NCI-H510A treated with DMSO at 0.1 percent for 48 hours (cell line): ENCODE results near the gene IGFBPL1.
"Not testable (repeated sequence)": the region's sequence is repeated elsewhere in the genome, so short reads cannot be mapped to it uniquely, and the experiment has no call there.

Experiments
- DNase-seq: peaks from one replicate; lab custom pipeline; 2025; lab: John Stamatoyannopoulos, UW

Gene IGFBPL1, protein sequence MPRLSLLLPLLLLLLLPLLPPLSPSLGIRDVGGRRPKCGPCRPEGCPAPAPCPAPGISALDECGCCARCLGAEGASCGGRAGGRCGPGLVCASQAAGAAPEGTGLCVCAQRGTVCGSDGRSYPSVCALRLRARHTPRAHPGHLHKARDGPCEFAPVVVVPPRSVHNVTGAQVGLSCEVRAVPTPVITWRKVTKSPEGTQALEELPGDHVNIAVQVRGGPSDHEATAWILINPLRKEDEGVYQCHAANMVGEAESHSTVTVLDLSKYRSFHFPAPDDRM

DNA sequence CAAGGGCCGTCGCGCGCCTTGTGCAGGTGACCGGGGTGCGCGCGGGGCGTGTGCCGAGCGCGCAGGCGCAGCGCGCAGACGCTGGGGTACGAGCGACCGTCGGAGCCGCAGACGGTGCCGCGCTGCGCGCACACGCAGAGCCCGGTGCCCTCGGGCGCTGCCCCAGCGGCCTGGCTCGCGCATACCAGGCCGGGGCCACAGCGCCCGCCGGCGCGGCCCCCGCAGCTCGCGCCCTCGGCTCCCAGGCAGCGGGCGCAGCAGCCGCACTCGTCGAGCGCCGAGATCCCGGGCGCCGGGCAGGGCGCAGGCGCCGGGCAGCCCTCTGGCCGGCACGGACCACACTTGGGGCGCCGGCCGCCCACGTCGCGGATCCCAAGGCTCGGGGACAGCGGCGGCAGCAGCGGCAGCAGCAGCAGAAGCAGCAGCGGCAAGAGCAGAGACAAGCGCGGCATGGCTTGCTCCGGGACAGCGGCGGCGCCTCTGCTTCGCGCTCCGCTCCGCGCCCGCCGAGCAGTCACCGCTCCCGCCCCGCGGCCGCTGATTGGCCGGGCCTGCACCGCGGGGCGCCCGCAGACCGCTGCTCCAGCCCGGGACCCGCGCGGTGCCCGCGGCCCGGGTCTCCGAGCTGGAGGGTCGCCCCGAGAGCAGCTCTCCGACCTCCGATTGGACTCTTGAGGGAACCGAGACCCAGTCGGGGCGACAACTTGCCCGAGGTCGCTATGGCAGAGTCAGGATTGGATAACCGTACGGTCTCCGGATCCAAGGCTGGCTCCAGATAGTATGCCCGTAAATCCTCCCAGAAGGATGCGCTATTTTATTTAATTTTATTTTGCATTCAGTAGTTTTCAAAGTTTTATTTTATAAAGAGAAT is at the start of gene IGFBPL1:
TSS of gene IGFBPL1 (minus strand) at position 482 of the 871 bp plus-strand sequence. CDS start at position 452, 30 bp downstream.
- DNase-seq: peak; percentile 17

GRCh38 chr9:38472583-38473249 is 48.5 kb upstream of the IGFBPL1 start:
- DNase-seq: not testable (repeated sequence)

- DNase-seq: peak; percentile 49
These were observed 43.1 kb upstream of the IGFBPL1 start for GRCh38 chr9:38467404-38467803.

GRCh38 chr9:38453835-38454234 is 29.6 kb upstream of the IGFBPL1 start:
- no peak for DNase-seq

DNA sequence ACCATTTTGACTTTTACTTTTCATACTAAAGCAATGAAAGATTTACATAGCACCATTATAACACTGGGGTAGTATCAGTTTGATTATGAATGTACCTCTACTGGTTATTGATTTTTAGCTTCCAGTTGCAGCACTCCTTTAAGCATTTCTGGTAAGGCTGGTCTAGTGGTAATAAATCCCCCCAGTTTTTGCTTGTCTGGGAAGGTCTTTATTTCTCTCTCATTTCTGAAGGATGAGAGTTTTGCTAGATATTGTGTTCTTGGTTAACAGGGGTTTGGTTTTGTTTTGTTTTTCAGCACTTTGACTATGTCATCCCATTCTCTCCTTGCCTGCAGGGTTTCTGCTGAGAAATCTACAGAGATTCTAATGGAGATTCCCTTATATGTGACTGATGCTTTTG is 26.9 kb upstream of the IGFBPL1 start:
- no peak for DNase-seq

- no peak for DNase-seq
These were observed 23.4 kb upstream of the IGFBPL1 start for GRCh38 chr9:38447703-38448102.

GRCh38 chr9:38445154-38446043 is 21.1 kb upstream of the IGFBPL1 start:
- no peak for DNase-seq

DNA sequence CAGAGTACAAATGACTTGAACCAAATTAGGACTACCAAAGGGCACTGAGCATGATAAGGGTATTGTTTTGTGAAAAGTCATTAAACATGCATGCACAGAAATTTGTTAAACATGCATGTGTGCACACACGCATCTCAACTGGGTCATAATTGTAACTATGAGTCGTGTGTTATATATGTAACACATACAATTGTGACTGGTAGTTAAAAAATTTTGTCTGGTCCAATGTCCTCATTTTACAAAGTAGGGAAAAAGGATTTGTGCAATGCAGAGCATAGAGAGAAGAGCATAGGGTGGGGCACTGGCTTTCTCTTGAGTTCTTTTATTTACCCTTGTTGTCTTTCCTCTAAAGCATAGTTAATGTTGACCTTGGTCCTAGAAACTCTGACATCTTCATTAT is 19.3 kb upstream of the IGFBPL1 start:
- DNase-seq: no peak

- no peak for DNase-seq
These were observed 18.9 kb upstream of the IGFBPL1 start for GRCh38 chr9:38443181-38443580.

DNA sequence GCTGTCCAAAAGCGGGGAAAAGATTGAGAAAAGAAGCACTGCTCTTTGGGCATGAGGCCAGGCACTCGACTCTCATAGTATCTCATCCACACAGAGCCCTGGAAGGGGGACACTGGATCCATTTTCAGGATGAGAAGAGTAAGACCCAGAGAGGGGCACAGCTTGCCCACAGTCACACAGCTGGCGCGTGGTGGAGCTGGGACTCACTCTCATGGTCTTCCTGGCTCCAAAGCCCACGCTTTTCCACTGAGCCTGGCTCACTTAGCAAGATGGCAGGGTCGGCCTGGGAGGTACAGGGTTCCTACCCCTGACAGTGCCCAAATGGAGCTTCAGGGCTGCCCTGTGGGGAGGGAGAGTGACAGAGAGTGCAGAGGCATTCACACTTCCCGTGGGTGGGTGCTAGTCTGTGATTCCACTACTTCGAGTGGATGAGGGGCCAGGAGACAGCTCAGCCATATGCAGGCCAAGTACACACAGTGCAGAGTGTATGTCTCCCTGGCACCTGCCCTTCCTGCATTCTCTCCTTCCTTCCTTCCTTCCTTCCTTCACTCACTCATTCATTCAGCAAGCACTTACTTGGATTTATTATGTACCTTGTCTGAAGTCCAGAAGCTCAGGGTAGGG is 18.3 kb upstream of the IGFBPL1 start:
- DNase-seq: no peak

GRCh38 chr9:38441347-38442085 is 17.3 kb upstream of the IGFBPL1 start:
- DNase-seq: no peak

DNA sequence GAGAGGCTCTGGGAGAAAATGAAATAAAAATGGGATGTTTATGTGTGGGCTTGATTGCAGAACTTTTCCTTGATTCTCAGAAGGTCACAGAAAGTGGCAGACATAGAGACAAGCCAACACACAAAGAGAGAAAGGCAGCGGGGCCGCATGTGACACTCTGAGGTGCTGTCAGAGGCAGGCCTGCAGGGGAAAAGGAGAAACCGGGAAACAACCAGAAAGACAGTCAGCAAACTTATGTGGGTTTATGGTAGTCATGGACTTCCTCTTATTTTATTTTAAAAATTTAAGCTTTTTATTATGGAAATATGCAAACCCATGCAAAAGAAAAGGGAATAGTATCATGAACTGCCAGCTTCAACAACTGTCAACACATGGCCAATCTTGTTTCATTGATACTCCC is 16.3 kb upstream of the IGFBPL1 start:
- DNase-seq: no peak

- no peak for DNase-seq
These were observed 15.7 kb upstream of the IGFBPL1 start for GRCh38 chr9:38439916-38440301.

DNA sequence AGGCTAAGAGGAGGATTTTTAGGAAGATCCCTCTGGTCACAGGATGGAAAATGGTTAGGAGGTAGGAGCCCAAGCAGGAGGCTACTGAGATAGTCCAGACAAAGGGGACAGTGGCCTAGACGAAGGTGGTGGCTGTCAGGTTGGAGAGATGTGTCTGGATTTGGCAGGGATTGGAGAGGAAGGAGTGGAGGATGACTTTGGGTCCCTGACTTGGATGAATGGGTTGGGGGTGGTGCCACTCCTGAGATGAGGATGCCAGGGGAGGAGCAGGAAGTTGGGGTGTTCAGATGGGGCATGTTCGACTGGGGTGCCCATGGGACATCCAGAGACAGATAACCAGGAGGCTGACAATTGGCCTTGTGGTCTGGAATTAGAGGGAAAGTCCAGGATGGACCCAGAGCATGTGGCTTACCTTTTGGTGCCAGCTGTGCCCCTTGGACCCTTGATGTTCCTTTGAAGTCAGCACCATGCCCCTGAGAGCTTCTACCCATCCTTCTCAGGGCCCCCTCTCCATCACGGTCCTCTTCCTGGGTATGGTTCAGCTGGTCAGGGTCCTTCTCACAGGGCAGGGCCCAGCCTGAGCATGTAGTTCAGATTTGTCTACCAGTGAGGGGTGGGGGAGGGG is 15.1 kb upstream of the IGFBPL1 start:
- no peak for DNase-seq

DNA sequence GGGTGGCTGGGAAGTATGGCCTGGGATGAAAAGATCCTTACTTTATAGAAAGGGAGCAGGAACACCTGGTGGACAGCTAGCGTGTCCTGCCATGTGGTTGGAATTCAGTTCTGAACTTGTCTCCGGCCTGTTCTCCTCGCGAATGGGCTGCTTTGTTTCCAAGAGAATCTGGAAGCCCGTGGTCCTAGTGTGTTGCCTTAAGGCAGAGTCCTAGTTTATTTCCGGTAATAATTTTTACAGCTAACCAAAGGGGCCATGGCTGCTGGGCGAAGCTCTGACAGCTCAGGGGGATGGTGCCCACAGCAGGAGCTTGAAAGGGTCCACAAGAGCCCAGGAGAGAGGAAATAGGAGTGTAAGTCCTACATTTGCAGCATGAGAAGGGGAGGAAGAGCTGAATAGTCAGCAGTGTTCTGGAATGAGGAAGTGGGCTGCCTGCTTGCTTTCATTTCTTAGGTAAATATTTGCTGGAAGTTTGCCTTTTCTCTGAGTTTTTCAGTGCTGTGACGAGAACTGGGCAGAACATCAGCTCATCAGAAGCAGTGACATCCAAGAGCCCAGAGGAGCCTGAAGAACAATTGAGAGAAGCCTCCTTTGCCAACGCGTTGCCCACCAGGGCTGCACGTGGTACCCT is 13.1 kb upstream of the IGFBPL1 start:
- DNase-seq: no peak

- DNase-seq: no peak
These were observed 12.5 kb upstream of the IGFBPL1 start for GRCh38 chr9:38436708-38437107.

GRCh38 chr9:38435521-38435920 is 11.3 kb upstream of the IGFBPL1 start:
- no peak for DNase-seq

DNA sequence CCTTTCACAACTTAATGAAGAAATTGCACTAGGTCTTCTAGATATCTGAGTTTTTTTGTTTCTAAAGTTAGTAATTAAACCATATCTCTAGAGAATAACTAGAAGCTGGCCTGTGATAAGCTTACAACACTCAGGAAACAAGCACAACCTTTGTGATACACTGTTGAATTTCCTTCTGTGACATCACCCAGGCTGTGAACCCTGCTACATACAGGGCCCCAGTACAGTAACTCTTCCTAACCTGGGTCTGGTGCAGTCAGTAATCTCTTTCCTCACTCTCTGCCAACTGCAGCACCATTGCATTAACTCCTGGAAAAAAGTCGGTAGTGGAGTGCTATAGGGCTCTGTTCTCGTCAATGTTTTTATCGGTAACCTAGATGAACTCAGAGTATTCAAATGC is 10.6 kb upstream of the IGFBPL1 start:
- DNase-seq: no peak

DNA sequence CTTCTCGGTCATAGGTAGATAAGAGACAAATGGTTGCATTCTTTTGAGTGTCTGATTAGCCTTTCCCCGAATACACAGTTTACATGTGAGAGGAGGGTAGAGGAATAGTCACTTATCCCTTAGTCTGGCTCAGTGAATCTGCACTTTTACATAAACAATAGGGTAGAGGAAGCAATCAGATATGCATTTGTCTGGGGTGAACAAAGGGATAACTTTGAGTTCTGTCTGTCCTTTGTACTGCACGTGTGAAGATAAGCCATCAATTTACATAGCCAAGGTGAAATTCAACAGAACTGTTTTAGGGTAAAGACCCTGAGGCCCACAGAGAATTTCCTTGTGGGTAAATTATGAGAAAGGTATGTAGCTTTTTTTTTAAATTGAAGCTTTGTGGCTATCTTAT is 10.1 kb upstream of the IGFBPL1 start:
- no peak for DNase-seq
